NT2/D1 (cell line): ENCODE data around the gene FSD1L.

Experiments
- DNase-seq: peaks from one replicate; pipeline ENCODE4 v3.0.0-alpha.2; 2011; ENCODE audit warnings: low read depth, low spot score
- H3K27me3 ChIP-seq: 2 replicates; pipeline ENCODE4 v1.6.0; 2011; ENCODE audit warnings: mild to moderate bottlenecking; ENCODE audit not compliant: insufficient read length, insufficient read depth
- H3K36me3 ChIP-seq: 2 replicates; pipeline ENCODE4 v1.6.1; 2011; ENCODE audit warnings: mild to moderate bottlenecking, low read length, mixed read lengths; ENCODE audit not compliant: insufficient read depth, insufficient read length
- H3K4me1 ChIP-seq: 2 replicates; pipeline ENCODE4 v1.5.1; 2011; ENCODE audit not compliant: insufficient read depth, insufficient read length
- H3K4me3 ChIP-seq: 2 replicates; pipeline ENCODE4 v1.5.1; 2011; ENCODE audit warnings: low read depth; ENCODE audit not compliant: insufficient read length
- H3K9ac ChIP-seq: 2 replicates; pipeline ENCODE4 v1.6.0; 2011; ENCODE audit warnings: low read depth; ENCODE audit not compliant: insufficient read length
- H3K9me3 ChIP-seq: 2 replicates; pipeline ENCODE4 v1.5.1; 2011; ENCODE audit warnings: mild to moderate bottlenecking, low read length; ENCODE audit not compliant: insufficient read depth
- SUZ12 ChIP-seq: IDR thresholded peaks from 2 replicates; pipeline ENCODE4 v1.6.1; 2011; ENCODE audit not compliant: insufficient read length, insufficient read depth; ENCODE audit errors: extremely low read depth
- YY1 ChIP-seq: IDR thresholded peaks from 2 replicates; pipeline ENCODE4 v1.6.1; 2011; ENCODE audit not compliant: insufficient read length, insufficient read depth
- ZNF274 ChIP-seq: IDR thresholded peaks from 2 replicates; pipeline ENCODE4 v1.6.1; 2011; ENCODE audit warnings: mild to moderate bottlenecking, low read depth, low read length

The FSD1L gene

DNA sequence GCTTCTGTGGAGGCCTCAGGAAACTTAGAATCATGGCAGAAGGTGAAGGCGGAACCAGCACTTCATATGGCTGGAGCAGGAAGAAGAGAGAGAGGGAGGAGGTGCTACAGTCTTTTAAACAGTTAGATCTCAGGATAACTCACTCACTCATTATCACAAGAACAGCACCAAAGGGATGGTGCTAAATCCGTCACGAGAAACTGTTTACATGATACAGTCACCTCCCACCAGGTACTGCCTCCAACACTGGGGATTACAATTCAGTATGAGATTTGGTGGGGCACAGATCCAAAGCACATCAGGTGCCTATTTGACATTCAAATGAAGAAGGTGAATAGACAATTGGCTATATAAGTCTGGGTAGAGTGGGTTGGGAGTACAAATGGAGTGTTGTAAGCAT is 145.3 kb downstream of the FSD1L start:
- Histone ChIP-seq H3K9ac (no peak overlapping the region), H3K36me3 (peaks cover 25% of the 10 kb centered on the region), H3K4me1 (no peaks in the 10 kb centered on the region), H3K27me3 (no peaks in the 10 kb centered on the region), H3K4me3 (no peak overlapping the region), H3K9me3 (peaks cover 36% of the 10 kb centered on the region)
- DNase-seq = peak; percentile 15
- no peak for TF ChIP-seq ZNF274
- no peak for TF ChIP-seq YY1
- TF ChIP-seq SUZ12 = no peak
